OCI-LY7 (cell line): ENCODE measurements around the gene GTF2F1. TPM values are rescaled to one million over a fixed set of nuclear protein-coding genes. Genes with fewer than 3 reads are reported as not detected.

ENCODE experiments used
- BruUV-seq: library from RNA; stranded (reverse); fragments of 400-500 nt; replicated peaks from 2 replicates; lab custom pipeline; 2021; lab: Mats Ljungman, UMichigan
- CTCF ChIA-PET: fragments of 300-600 bp; sonication (Branson Sonifier 250); formaldehyde crosslinking; loops from one replicate; lab custom pipeline; 2022; ENCODE audit warnings: antibody characterized with exemption; ENCODE audit not compliant: unreplicated experiment; lab: Charles Lee
- POLR2A ChIA-PET: fragments of 300-600 bp; sonication (Branson Sonifier 250); formaldehyde crosslinking; loops from one replicate; lab custom pipeline; 2022; ENCODE audit warnings: antibody characterized with exemption; lab: Charles Lee
- DNase-seq: peaks from one replicate; pipeline ENCODE4 v3.0.0-alpha.2; 2015; ENCODE audit warnings: low spot score
- H2AFZ ChIP-seq: fragments of 200-600 bp; sonication (generic), shearing (Covaris generic); 2 replicates; pipeline ENCODE4 v1.6.1; 2014; ENCODE audit warnings: mild to moderate bottlenecking, antibody characterized with exemption, low read length, moderate library complexity
- H3K27ac ChIP-seq: fragments of 200-600 bp; sonication (generic); 2 replicates; pipeline ENCODE4 v1.5.1; 2014; ENCODE audit warnings: mixed run types, low read depth, mild to moderate bottlenecking, moderate library complexity, low read length, inconsistent platforms; ENCODE audit not compliant: poor library complexity, severe bottlenecking
- H3K36me3 ChIP-seq: fragments of 200-600 bp; sonication (generic); 2 replicates; pipeline ENCODE4 v1.6.1; 2014; ENCODE audit warnings: mild to moderate bottlenecking, antibody characterized with exemption, low read length, moderate library complexity, mixed read lengths; ENCODE audit not compliant: insufficient read depth
- H3K4me1 ChIP-seq: fragments of 200-600 bp; sonication (generic); 2 replicates; pipeline ENCODE4 v1.5.1; 2014; ENCODE audit warnings: mild to moderate bottlenecking, low read length; ENCODE audit not compliant: insufficient read depth, poor library complexity, severe bottlenecking
- H3K4me2 ChIP-seq: fragments of 200-600 bp; sonication (generic); 2 replicates; pipeline ENCODE4 v1.6.1; 2014; ENCODE audit warnings: mild to moderate bottlenecking, low read length
- H3K4me3 ChIP-seq: fragments of 200-600 bp; sonication (generic); 2 replicates; pipeline ENCODE4 v1.5.1; 2014; ENCODE audit warnings: mild to moderate bottlenecking, low read depth, low read length; ENCODE audit not compliant: poor library complexity, severe bottlenecking
- H3K79me2 ChIP-seq: fragments of 200-600 bp; sonication (generic); 2 replicates; pipeline ENCODE4 v1.6.1; 2016; ENCODE audit warnings: low read depth, mild to moderate bottlenecking, low read length, moderate library complexity, mixed read lengths; ENCODE audit not compliant: insufficient read depth
- H3K9me2 ChIP-seq: fragments of 200-600 bp; sonication (generic); 2 replicates; pipeline ENCODE4 v1.6.1; 2016; ENCODE audit warnings: mild to moderate bottlenecking, low read length, mixed read lengths; ENCODE audit not compliant: insufficient read depth
- H3K9me3 ChIP-seq: fragments of 200-600 bp; sonication (generic); 2 replicates; pipeline ENCODE4 v1.6.1; 2014; ENCODE audit warnings: mild to moderate bottlenecking, mixed run types, low read length, mixed read lengths
- H4K20me1 ChIP-seq: fragments of 200-600 bp; sonication (generic); 2 replicates; pipeline ENCODE4 v1.6.1; 2014; ENCODE audit warnings: mild to moderate bottlenecking, antibody characterized with exemption, low read length, moderate library complexity, mixed read lengths; ENCODE audit not compliant: insufficient read depth
- EZH2phosphoT487 ChIP-seq: fragments of 200-600 bp; sonication (generic); IDR thresholded peaks from 2 replicates; pipeline ENCODE4 v1.6.1; 2018; ENCODE audit warnings: low read depth, borderline replicate concordance, mild to moderate bottlenecking, mixed run types, antibody characterized with exemption, low read length, moderate library complexity, mixed read lengths
- intact Hi-C: fragments of 100-400 bp; cut with micrococcal nuclease; formaldehyde crosslinking; loops from one replicate; pipeline ENCODE4 v1.10.0; 2022; ENCODE audit not compliant: unreplicated experiment
- total RNA-seq, 2 experiments: library from RNA; depleted of rRNA in 1 of 2; stranded (reverse); fragments of >200 nt in 1 of 2; shearing (Covaris generic) in 1 of 2; gene quantifications; 2 replicates each; pipeline ENCODE4 v1.2.3, GENCODE V29; 2014 to 2022
- TF ChIP-seq, protein P1 (sequence below): fragments of 200-600 bp; sonication (generic); conservative IDR thresholded peaks from 2 replicates; pipeline ENCODE4 v1.5.1; 2014; ENCODE audit warnings: mild to moderate bottlenecking, antibody characterized with exemption, low read length, moderate library complexity, mixed read lengths

GTF2F1 gene
- total RNA-seq, 2 experiments from 2014 or later, result 31.1 to 43.2 TPM

DNA sequence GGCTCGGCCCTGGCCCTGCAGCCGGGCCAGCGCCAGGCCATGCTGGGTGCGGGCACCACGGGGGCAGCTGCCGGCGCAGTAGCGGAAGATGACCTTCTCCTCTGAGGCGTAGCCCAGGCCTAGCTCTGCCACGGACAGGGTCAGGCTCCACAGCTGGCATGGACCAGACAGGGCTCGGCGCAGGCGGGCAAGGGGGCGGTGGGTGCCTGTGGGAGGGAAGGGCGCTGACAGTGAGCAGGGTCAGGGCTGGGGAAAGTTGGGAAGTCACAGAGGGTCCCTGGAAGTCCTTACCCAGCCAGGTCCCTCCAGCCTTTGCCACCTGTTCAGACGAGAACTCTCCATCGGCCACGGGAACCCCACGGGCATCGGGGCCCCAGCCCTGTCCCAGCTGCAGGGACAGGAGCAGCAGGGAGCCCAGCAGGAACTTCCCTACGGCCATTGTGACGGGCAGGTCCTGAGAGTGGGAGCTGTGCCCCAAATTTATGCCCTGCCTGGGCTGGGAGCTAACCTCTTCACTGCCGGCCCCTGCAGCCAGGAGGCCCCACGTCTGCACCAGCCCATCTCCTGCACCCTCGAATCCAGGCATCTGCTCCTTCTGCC, 17.5 kb downstream of the GTF2F1 start, which contains the start of gene PSPN:
PSPN (minus strand) TSS at position 523 of the 600 bp plus-strand sequence; CDS start at position 439, 84 bp downstream.
- no peak for TF ChIP-seq EZH2phosphoT487
- TF ChIP-seq, protein P1, sequence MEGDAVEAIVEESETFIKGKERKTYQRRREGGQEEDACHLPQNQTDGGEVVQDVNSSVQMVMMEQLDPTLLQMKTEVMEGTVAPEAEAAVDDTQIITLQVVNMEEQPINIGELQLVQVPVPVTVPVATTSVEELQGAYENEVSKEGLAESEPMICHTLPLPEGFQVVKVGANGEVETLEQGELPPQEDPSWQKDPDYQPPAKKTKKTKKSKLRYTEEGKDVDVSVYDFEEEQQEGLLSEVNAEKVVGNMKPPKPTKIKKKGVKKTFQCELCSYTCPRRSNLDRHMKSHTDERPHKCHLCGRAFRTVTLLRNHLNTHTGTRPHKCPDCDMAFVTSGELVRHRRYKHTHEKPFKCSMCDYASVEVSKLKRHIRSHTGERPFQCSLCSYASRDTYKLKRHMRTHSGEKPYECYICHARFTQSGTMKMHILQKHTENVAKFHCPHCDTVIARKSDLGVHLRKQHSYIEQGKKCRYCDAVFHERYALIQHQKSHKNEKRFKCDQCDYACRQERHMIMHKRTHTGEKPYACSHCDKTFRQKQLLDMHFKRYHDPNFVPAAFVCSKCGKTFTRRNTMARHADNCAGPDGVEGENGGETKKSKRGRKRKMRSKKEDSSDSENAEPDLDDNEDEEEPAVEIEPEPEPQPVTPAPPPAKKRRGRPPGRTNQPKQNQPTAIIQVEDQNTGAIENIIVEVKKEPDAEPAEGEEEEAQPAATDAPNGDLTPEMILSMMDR, result no peak
- intact Hi-C loops, result no loop called here
- Histone ChIP-seq H3K9me3 (no peaks in the 10 kb centered on the region), H3K36me3 (peaks cover 27% of the 10 kb centered on the region), H3K27ac (no peak within 1 kb of the TSS), H3K79me2 (no peaks in the 10 kb centered on the region), H4K20me1 (no peaks in the 10 kb centered on the region), H3K9me2 (no peaks in the 10 kb centered on the region), H3K4me1 (peaks cover 13% of the 10 kb centered on the region), H3K4me3 (no peak within 1 kb of the TSS), H2AFZ (no peak within 1 kb of the TSS), H3K4me2 (no peak within 1 kb of the TSS)
- BruUV-seq, result no TSS peak
- ChIA-PET CTCF (no interaction called here), POLR2A (interaction anchor here (0.6 kb wide), 1 partner anchor 76 kb away, joined by 3 read pairs; no protein-coding TSS in a partner anchor)
- DNase-seq, result no peak

DNA sequence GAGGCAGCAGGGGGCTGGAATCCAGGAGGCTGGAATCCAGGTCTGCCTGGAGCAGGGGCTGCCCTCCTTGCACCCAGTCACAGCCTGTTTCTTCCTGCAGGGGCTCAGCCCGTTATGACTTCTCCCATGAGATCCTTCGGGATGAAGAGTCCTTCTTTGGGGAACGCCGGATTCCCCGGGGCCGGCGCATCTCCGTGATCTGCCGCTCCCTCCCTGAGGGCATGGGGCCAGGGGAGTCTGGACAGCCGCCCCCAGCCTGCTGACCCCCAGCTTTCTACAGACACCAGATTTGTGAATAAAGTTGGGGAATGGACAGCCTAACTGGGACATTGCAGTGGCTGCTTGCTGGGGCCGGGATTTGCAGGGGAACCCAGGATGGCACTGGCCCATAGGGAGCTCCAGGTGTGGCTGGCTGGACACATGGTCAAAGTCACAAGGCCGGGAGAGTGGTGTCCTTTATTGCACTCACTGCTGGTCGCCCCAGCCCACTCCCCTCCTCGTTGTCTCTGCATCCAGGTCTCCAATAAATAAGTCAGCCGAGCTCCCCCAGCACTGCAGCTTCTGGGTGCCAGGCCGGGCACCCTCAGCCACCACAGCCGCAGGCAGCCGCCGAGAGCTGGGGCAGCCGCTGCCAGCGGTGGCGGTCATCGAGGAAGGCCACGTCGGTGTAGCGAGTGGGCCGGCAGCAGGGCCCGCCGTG, 18.1 kb downstream of the GTF2F1 start:
- no peaks in the 10 kb centered on the region for H3K9me3 ChIP-seq
- no TSS peak for BruUV-seq
- ChIA-PET POLR2A (interaction anchor here (0.5 to 0.6 kb wide), 2 partner anchors 13 to 77 kb away, joined by 3 read pairs; partner anchors contain the start of gene CLPP), CTCF (no interaction called here)
- H2AFZ ChIP-seq, result no peak overlapping the region
- no peaks in the 10 kb centered on the region for H4K20me1 ChIP-seq
- intact Hi-C loops, result no loop called here
- TF ChIP-seq, protein P1, result no peak
- TF ChIP-seq EZH2phosphoT487, result no peak
- no peak overlapping the region for H3K4me3 ChIP-seq
- H3K4me1 ChIP-seq, result peaks cover 13% of the 10 kb centered on the region
- no peak overlapping the region for H3K27ac ChIP-seq
- H3K9me2 ChIP-seq, result no peaks in the 10 kb centered on the region
- DNase-seq, result no peak
- no peaks in the 10 kb centered on the region for H3K79me2 ChIP-seq
- H3K36me3 ChIP-seq, result peaks cover 21% of the 10 kb centered on the region
- no peak overlapping the region for H3K4me2 ChIP-seq
